ENCODE measurements around the gene VILL. TPM values are rescaled to one million over a fixed set of nuclear protein-coding genes. Genes with fewer than 3 reads are reported as not detected.
"Not testable (repeated sequence)": the region's sequence is repeated elsewhere in the genome, so short reads cannot be mapped to it uniquely, and the experiment has no call there.

The VILL gene

DNA sequence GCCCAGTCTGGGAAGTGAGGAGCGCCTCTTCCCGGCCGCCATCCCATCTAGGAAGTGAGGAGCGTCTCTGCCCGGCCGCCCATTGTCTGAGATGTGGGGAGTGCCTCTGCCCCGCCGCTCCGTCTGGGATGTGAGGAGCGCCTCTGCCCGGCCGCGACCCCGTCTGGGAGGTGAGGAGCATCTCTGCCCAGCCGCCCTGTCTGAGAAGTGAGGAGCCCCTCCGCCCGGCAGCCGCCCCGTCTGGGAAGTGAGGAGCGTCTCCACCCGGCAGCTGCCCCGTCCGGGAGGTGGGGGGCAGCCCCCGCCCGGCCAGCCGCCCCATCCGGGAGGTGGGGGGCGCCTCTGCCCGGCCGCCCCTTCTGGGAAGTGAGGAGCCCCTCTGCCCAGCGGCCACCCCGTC, 62.7 kb downstream of the VILL start:
- H3K9ac ChIP-seq (ENCODE audit: low read depth, low read length); H3K9me3 ChIP-seq (replicated peaks; ENCODE audit: low read length); H3K4me2 ChIP-seq (ENCODE audit: low read length); H3K4me3 ChIP-seq (ENCODE audit: low read length); H3K4me1 ChIP-seq (ENCODE audit: control insufficient read depth, insufficient read depth, low read length); H3K36me3 ChIP-seq (ENCODE audit: insufficient read depth, low read length): not testable (repeated sequence)
- peaks cover 22% of the 10 kb centered on the region for H3K27me3 ChIP-seq (ENCODE audit: control insufficient read depth, insufficient read depth, low read length)

DNA sequence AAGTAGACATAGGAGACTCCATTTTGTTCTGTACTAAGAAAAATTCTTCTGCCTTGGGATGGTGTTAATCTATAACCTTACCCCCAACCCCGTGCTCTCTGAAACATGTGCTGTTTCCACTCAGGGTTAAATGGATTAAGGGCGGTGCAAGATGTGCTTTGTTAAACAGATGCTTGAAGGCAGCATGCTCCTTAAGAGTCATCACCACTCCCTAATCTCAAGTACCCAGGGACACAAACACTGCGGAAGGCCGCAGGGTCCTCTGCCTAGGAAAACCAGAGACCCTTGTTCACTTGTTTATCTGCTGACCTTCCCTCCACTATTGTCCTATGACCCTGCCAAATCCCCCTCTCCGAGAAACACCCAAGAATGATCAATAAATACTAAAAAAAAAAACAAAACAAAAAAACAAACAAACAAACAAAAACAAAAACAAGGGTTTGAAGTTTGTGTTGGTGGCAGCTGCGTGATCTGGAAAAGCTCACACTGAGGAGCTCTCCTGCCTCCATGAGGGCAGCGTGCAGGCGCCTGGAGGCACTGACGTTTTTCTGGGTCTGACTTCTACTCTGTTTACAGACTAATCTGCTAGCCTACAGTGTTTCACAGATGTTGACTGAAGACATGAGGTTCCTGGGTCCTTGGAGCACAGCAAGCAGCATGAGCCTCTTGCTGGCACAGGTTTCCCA, 63.4 kb downstream of the VILL start:
- not testable (repeated sequence) for H3K4me3 ChIP-seq (ENCODE audit: low read length); H3K9me3 ChIP-seq (replicated peaks; ENCODE audit: low read length); H3K4me2 ChIP-seq (ENCODE audit: low read length); H3K4me1 ChIP-seq (ENCODE audit: control insufficient read depth, insufficient read depth, low read length); H3K9ac ChIP-seq (ENCODE audit: low read depth, low read length); H3K36me3 ChIP-seq (ENCODE audit: insufficient read depth, low read length)
- H3K27me3 ChIP-seq (ENCODE audit: control insufficient read depth, insufficient read depth, low read length) = peaks cover 18% of the 10 kb centered on the region

DNA sequence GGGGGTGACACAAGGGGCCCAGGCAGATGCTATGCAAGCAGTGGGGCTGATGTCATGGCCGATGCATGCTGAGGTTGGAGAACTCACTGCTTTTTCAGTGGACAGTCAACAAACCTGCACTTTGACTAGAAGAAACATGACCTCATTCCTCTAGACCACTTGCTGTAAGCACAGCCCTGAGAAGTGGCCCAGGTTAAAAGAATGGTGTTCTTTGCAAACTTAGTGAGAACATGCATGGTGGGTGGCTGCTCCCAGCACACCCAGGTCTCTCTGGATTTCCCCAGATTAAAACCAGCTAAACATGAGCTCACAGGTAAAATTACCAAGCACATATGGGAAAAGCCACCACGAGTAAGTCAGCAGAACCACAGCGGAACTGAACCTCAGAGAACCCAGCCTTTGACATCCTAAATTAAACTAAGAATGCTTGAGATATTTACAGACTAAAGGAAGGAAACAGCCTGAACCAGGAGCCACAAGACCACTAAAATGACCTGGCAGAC, 64.0 kb downstream of the VILL start:
- Histone ChIP-seq H3K27me3 (ENCODE audit: control insufficient read depth, insufficient read depth, low read length) (peaks cover 23% of the 10 kb centered on the region), H3K4me3 (ENCODE audit: low read length) (no peak overlapping the region), H3K36me3 (ENCODE audit: insufficient read depth, low read length) (no peaks in the 10 kb centered on the region), H3K4me2 (ENCODE audit: low read length) (no peak overlapping the region), H3K9me3 (replicated peaks; ENCODE audit: low read length) (no peaks in the 10 kb centered on the region), H3K4me1 (ENCODE audit: control insufficient read depth, insufficient read depth, low read length) (no peaks in the 10 kb centered on the region), H3K9ac (ENCODE audit: low read depth, low read length) (no peak overlapping the region)

Small RNAs within 50 kb of the gene (small RNA-seq; reads per million reads assigned to genes)
- gene MIR26A1 = 17.1 reads per million, percentile 93 among the genes with 10 or more reads in this experiment
- gene RF00019 = not detected

All from skeletal muscle satellite cell (primary cell).